Measurements from ENCODE around the gene CHMP6. TPM values are rescaled to one million over a fixed set of nuclear protein-coding genes. Genes with fewer than 3 reads are reported as not detected.

Gene CHMP6
- total and polyA plus RNA-seq, 3 experiments from 2014 or later = 31.2 to 45.1 (median 32.7) TPM

DNA sequence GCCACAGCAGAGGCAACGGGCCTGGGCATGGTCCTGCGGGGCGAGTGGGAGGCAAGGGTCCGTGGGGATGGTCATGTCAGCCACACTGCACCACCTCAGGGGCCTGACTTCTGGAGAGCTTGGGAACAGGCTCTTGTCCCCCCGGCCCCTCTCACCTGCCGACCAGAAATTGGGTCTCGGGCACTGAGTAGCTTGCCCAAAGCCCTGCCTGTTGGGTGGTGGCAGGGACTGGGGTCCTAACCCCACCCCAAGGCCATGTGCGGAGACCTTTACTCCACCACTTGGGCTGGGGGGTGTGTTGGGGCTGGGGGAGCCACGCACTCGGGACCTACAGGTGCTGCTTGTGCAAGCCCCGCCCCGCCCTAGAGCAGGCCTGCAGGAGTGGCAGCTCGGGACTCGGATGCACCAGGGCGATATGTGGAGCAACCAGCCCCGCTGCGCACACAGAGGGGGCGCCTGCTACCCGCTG is 24.2 kb upstream of the CHMP6 start:
- H3K27ac ChIP-seq (ENCODE audit: low read depth, low read length) = no peak overlapping the region
- Mint-ChIP-seq H3K36me3 (peaks cover 0 to 25% (median 2%) of the 10 kb centered on the region in 3 donors), H3K27ac (no peak overlapping the region), H3K27me3 (no peaks in the 10 kb centered on the region), H3K4me1 (peaks cover 0 to 6% (median 4%) of the 10 kb centered on the region in 3 donors), H3K4me3 (no peak overlapping the region), H3K9me3 (no peaks in the 10 kb centered on the region)
- no peaks in the 10 kb centered on the region for H3K36me3 ChIP-seq (ENCODE audit: insufficient read depth, low read length)
- POLR2A ChIA-PET = no interaction called here
- no peak for DNase-seq
- no peaks in the 10 kb centered on the region for H3K9me3 ChIP-seq (ENCODE audit: low read length)
- H3K4me3 ChIP-seq (ENCODE audit: low read length) = no peak overlapping the region
- H3K4me1 ChIP-seq (ENCODE audit: insufficient read depth, low read length) = peaks cover 12% of the 10 kb centered on the region
- CTCF ChIA-PET = interaction anchor here (1.0 kb wide), 1 partner anchor 9 kb away, joined by 3 read pairs; no protein-coding TSS in a partner anchor
- H3K27me3 ChIP-seq (ENCODE audit: insufficient read depth, low read length, poor library complexity, severe bottlenecking) = no peaks in the 10 kb centered on the region

DNA sequence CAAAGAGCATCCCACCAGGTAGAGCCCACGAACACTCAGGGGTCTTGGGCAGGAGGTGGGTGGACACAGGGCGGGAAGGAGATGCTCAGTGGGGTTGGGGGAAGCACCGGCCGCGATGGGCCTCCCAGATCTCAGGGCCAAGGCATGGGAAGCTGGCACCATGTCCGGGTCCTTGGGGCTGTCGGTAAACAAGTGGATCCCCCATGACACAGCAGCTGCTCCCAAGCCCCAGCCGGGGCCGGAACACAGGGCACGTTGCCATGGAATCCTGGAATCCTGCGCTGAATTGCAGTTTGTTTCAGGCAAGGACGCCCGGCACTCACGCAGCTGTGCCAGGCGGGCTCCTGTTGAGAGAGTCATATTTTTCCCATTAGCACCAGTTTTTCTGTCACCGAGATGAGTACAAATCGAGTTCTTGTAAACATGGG is 23.0 kb upstream of the CHMP6 start:
- POLR2A ChIA-PET = no interaction called here
- H3K27ac Mint-ChIP-seq = peak overlapping the region in 2 of 8 donors; percentile 3 to 55
- CTCF ChIA-PET = no interaction called here

DNA sequence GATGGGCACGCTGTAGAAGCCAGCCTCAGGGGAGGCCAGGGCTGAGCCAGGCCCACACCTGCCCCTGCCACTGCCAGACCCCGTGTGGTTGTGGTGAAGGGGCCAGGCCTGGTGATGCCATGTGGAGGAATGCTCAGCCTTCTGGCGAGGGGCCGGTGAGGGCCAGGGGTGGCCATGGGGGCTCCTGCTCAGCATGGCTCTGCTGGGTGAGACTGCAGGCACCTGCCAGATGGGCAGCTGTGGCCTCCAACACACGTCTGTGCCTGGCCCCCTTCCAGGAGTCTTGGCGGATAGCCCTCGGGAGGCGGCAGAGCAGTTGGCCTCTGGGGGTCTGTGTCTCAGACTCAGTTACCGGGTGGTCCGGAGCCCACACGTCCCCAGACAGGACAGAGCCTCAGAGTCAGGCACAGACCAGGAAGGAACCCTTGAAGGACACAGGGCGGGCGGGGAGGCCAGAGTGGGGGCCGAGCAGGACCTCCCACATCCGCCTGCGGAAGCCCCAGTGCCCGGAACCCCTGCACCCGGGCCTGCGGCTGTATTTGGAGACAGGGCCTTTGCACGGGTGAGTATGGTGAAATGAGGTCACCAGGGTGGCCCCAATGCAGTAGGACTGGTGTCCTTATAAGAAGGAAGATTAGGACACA is 22.5 kb upstream of the CHMP6 start:
- Histone ChIP-seq H3K27me3 (ENCODE audit: insufficient read depth, low read length, poor library complexity, severe bottlenecking) (no peaks in the 10 kb centered on the region), H3K36me3 (ENCODE audit: insufficient read depth, low read length) (no peaks in the 10 kb centered on the region), H3K27ac (ENCODE audit: low read depth, low read length) (no peak overlapping the region), H3K4me1 (ENCODE audit: insufficient read depth, low read length) (peaks cover 12% of the 10 kb centered on the region), H3K9me3 (ENCODE audit: low read length) (no peaks in the 10 kb centered on the region), H3K4me3 (ENCODE audit: low read length) (no peak overlapping the region)
- peaks cover 0 to 20% (median 2%) of the 10 kb centered on the region in 3 donors for H3K36me3 Mint-ChIP-seq
- H3K27me3 Mint-ChIP-seq = peaks cover 5% of the 10 kb centered on the region in 2 donors
- peak overlapping the region in 2 of 8 donors; percentile 41 to 84 for H3K27ac Mint-ChIP-seq
- peaks cover 0 to 6% (median 4%) of the 10 kb centered on the region in 3 donors for H3K4me1 Mint-ChIP-seq
- no peak for DNase-seq
- ChIA-PET POLR2A (no interaction called here), CTCF (interaction anchor here (1.0 to 1.9 kb wide), 4 partner anchors 104 to 554 kb away, joined by 3 to 15 read pairs (median 3); partner anchors contain the start of gene ENDOV)
- H3K9me3 Mint-ChIP-seq = no peaks in the 10 kb centered on the region
- H3K4me3 Mint-ChIP-seq = peak overlapping the region in 1 of 7 donors; percentile 68

More for the DNA sequence above, 23.0 kb upstream of the CHMP6 start:
- H3K9me3 Mint-ChIP-seq = no peaks in the 10 kb centered on the region
- peaks cover 0 to 6% (median 4%) of the 10 kb centered on the region in 3 donors for H3K4me1 Mint-ChIP-seq
- Histone ChIP-seq H3K4me1 (ENCODE audit: insufficient read depth, low read length) (peaks cover 12% of the 10 kb centered on the region), H3K4me3 (ENCODE audit: low read length) (no peak overlapping the region), H3K36me3 (ENCODE audit: insufficient read depth, low read length) (no peaks in the 10 kb centered on the region), H3K27me3 (ENCODE audit: insufficient read depth, low read length, poor library complexity, severe bottlenecking) (no peaks in the 10 kb centered on the region), H3K27ac (ENCODE audit: low read depth, low read length) (no peak overlapping the region), H3K9me3 (ENCODE audit: low read length) (no peaks in the 10 kb centered on the region)
- no peak for DNase-seq
- H3K4me3 Mint-ChIP-seq = peak overlapping the region in 1 of 7 donors; percentile 24
- peaks cover 0 to 21% (median 2%) of the 10 kb centered on the region in 3 donors for H3K36me3 Mint-ChIP-seq
- H3K27me3 Mint-ChIP-seq = peaks cover 0 to under 1% of the 10 kb centered on the region in 2 donors

DNA sequence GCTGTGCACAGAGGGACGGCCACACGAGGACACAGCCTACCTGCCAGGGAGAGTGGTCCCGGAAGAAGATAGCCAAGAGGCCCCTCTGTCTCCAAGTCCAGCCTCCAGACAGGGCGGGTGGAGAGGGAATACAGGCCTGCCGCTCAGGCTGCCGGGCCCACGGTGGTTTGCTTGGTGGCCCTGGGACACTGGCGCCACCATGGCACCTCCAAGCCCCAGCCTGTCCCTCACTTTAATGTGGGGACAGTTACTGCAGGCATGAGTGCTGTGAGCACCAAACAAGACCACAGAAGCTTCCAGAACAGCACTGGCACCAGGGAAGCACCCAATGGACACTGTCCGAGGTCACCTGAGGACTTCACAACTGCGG is 22.0 kb upstream of the CHMP6 start:
- Histone ChIP-seq H3K36me3 (ENCODE audit: insufficient read depth, low read length) (no peaks in the 10 kb centered on the region), H3K27ac (ENCODE audit: low read depth, low read length) (no peak overlapping the region), H3K27me3 (ENCODE audit: insufficient read depth, low read length, poor library complexity, severe bottlenecking) (no peaks in the 10 kb centered on the region), H3K4me1 (ENCODE audit: insufficient read depth, low read length) (peaks cover 12% of the 10 kb centered on the region), H3K9me3 (ENCODE audit: low read length) (no peaks in the 10 kb centered on the region), H3K4me3 (ENCODE audit: low read length) (no peak overlapping the region)
- peak overlapping the region in 2 of 8 donors; percentile 41 to 84 for H3K27ac Mint-ChIP-seq
- H3K27me3 Mint-ChIP-seq = peaks cover 5 to 8% of the 10 kb centered on the region in 2 donors
- H3K4me1 Mint-ChIP-seq = peaks cover 0 to 6% (median 4%) of the 10 kb centered on the region in 3 donors
- no peak for DNase-seq
- POLR2A ChIA-PET = no interaction called here
- CTCF ChIA-PET = interaction anchor here (1.0 to 1.9 kb wide), 7 partner anchors 16 to 555 kb away, joined by 3 to 15 read pairs (median 3); partner anchors contain the start of gene ENDOV
- no peak overlapping the region for H3K4me3 Mint-ChIP-seq
- no peaks in the 10 kb centered on the region for H3K9me3 Mint-ChIP-seq
- peaks cover 0 to 15% (median 2%) of the 10 kb centered on the region in 3 donors for H3K36me3 Mint-ChIP-seq

DNA sequence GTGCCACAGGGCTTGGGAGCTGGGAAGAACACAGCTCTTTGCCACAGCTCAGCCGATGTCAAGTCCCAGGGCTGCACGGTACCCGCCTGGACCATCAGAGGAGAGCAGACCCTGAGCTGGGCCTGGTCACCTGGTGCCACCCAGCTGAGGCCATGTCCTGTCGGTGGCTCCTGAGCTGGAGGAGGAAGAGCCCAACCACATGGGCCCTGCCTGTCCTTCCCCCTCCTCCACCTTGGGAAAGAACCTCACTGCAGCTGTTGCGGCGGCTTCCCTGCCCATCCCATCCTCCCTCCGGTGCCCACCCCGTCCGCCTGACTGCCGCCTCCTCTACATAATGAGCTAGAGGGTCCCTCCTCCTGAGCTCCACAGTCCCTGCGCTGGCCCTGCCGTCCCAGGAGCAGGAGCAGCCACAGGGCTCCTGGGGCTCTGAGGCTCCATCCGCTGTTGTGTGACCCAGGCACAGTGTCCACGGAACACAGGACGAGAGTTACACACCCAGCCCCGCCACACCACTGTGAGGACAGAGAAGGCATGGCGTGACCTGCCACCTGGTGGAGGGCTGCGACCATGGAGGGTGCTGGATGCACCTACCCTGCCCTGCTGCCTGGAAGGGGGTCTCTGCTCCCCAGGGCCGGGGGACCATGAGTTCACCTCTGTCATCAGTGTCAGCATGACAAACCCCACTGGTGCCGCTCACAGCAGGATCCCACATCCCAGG is 21.4 kb upstream of the CHMP6 start:
- no peak overlapping the region for H3K27ac ChIP-seq (ENCODE audit: low read depth, low read length)
- H3K36me3 Mint-ChIP-seq = peaks cover 0 to 10% (median 2%) of the 10 kb centered on the region in 3 donors
- H3K27me3 Mint-ChIP-seq = peaks cover 5 to 10% of the 10 kb centered on the region in 2 donors
- peak in 4 of 5 donors; percentile 16 to 61 (median 32) for DNase-seq
- no peaks in the 10 kb centered on the region for H3K9me3 Mint-ChIP-seq
- no peaks in the 10 kb centered on the region for H3K27me3 ChIP-seq (ENCODE audit: insufficient read depth, low read length, poor library complexity, severe bottlenecking)
- no peaks in the 10 kb centered on the region for H3K9me3 ChIP-seq (ENCODE audit: low read length)
- POLR2A ChIA-PET = no interaction called here
- H3K4me1 Mint-ChIP-seq = peaks cover 0 to 6% (median 4%) of the 10 kb centered on the region in 3 donors
- peak overlapping the region in 1 of 7 donors; percentile 34 for H3K4me3 Mint-ChIP-seq
- peaks cover 12% of the 10 kb centered on the region for H3K4me1 ChIP-seq (ENCODE audit: insufficient read depth, low read length)
- no peak overlapping the region for H3K4me3 ChIP-seq (ENCODE audit: low read length)
- H3K36me3 ChIP-seq (ENCODE audit: insufficient read depth, low read length) = no peaks in the 10 kb centered on the region
- H3K27ac Mint-ChIP-seq = peak overlapping the region in 1 of 8 donors; percentile 43
- CTCF ChIA-PET = interaction anchor here (1.0 to 1.9 kb wide), 7 partner anchors 16 to 555 kb away, joined by 3 to 15 read pairs (median 3); partner anchors contain the start of gene ENDOV

DNA sequence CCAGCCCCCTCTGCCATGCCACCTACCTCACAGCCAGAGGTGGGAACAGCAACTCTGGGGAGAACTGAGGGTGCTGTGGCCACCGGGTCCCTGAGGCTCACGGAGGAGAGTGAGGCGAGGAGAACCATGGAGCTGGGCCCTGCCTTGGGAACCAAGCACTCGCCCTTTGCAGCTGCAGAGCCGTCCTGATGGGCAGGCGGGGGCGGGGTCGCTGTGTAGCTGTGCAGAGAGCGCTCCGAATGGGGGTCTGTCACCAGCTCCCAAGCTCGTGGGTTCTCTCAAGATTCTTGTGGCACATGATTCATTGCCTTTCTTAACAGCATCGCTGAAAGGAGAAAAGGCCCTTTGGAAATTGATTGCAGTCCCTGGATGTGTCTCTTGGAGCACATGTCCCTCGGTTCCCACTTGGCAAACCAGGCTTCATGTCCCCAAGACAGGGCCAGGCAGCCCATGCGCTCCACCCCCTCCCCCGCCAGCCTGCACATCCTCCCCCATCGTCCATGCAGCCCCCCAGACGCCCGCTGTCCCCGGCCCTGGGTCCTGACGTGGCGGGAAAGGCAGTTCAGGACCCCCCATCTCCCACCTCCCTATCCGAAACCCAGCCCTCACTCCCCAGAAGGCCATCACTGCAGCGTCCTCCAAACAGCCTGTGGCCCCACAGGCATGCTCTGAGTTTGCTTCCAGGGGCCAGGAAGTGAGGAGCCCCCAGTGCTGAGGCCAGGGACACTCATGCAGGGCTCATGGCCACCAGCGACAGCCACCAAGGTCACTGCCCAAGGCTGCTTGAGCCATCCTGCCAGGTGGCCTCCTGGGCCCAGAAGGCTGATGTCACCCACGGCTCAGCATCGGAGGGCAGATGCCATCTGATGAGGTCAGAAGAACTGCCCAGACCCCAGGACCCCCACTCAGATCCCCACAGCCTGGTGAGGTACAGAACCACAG is 20.6 kb upstream of the CHMP6 start:
- peaks cover 5 to 10% of the 10 kb centered on the region in 2 donors for H3K27me3 Mint-ChIP-seq
- no peak for DNase-seq
- Histone ChIP-seq H3K27ac (ENCODE audit: low read depth, low read length) (no peak overlapping the region), H3K9me3 (ENCODE audit: low read length) (no peaks in the 10 kb centered on the region), H3K27me3 (ENCODE audit: insufficient read depth, low read length, poor library complexity, severe bottlenecking) (no peaks in the 10 kb centered on the region), H3K4me1 (ENCODE audit: insufficient read depth, low read length) (peaks cover 12% of the 10 kb centered on the region), H3K4me3 (ENCODE audit: low read length) (no peak overlapping the region), H3K36me3 (ENCODE audit: insufficient read depth, low read length) (no peaks in the 10 kb centered on the region)
- H3K27ac Mint-ChIP-seq = peak overlapping the region in 1 of 8 donors; percentile 15
- ChIA-PET POLR2A (no interaction called here), CTCF (interaction anchor here (1.0 to 1.9 kb wide), 4 partner anchors 15 to 544 kb away, joined by 3 to 15 read pairs (median 4); no protein-coding TSS in a partner anchor)
- H3K9me3 Mint-ChIP-seq = no peaks in the 10 kb centered on the region
- H3K36me3 Mint-ChIP-seq = peaks cover 0 to 3% (median 0%) of the 10 kb centered on the region in 3 donors
- H3K4me3 Mint-ChIP-seq = no peak overlapping the region
- peaks cover 0 to 6% (median 4%) of the 10 kb centered on the region in 3 donors for H3K4me1 Mint-ChIP-seq

DNA sequence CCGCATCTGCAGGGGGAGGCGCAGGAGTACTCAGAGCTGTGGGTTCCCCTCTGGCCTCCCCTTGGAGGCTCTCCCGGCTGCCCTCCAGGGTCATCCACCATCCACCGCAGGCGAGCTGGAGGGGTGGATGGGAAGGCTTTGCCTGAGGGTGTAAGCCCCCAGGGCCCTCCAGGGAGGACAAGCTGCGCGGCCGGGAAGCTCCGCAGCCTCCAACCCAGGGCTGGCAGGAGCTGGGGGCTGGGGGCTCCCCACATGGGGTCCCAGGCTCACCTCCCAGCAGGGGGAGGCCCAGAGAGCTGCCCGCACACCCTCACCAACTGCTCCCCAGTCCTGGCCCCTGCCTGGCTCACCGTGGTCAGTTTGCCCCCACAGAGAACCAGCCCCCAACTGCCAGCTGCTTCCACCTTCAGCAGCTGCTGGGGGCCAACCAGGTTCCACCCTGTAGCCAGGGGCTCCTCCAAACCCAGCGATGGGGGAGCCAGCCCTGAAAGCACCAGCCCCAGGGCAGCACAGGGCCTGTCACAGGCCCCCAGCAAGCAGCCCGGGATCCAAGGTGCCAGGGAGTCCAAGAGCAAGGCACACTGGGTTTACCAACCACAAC is 19.8 kb upstream of the CHMP6 start:
- Histone ChIP-seq H3K27me3 (ENCODE audit: insufficient read depth, low read length, poor library complexity, severe bottlenecking) (no peaks in the 10 kb centered on the region), H3K4me1 (ENCODE audit: insufficient read depth, low read length) (peaks cover 12% of the 10 kb centered on the region), H3K9me3 (ENCODE audit: low read length) (no peaks in the 10 kb centered on the region), H3K36me3 (ENCODE audit: insufficient read depth, low read length) (no peaks in the 10 kb centered on the region), H3K27ac (ENCODE audit: low read depth, low read length) (no peak overlapping the region), H3K4me3 (ENCODE audit: low read length) (no peak overlapping the region)
- POLR2A ChIA-PET = no interaction called here
- Mint-ChIP-seq H3K4me3 (no peak overlapping the region), H3K27me3 (peaks cover 10 to 13% of the 10 kb centered on the region in 2 donors), H3K36me3 (no peaks in the 10 kb centered on the region), H3K4me1 (peaks cover 0 to 6% (median 4%) of the 10 kb centered on the region in 3 donors), H3K27ac (no peak overlapping the region), H3K9me3 (no peaks in the 10 kb centered on the region)
- CTCF ChIA-PET = no interaction called here
- no peak for DNase-seq

Data from CD8-positive, alpha-beta memory T cell (primary cell).